K562 (cell line): ENCODE data around the gene TECTA. TPM values are rescaled to one million over a fixed set of nuclear protein-coding genes. Genes with fewer than 3 reads are reported as not detected.

Source experiments
- ATAC-seq: fragments of 200-7000 bp; cut with Tn5 transposase; 3 replicates; pipeline ENCODE4 v1.9.1; 2020; ENCODE audit warnings: moderate library complexity
- BruUV-seq: library from RNA; stranded (reverse); fragments of 400-500 nt; replicated peaks from 2 replicates; lab custom pipeline; 2021; lab: Mats Ljungman, UMichigan
- CTCF ChIA-PET: fragments of 300-600 bp; formaldehyde crosslinking; extraction: SDS; loops from one replicate; lab custom pipeline; 2021; ENCODE audit warnings: low intra/inter-chr PET ratio; lab: Yijun Ruan, JAX
- POLR2A ChIA-PET: fragments of 300-600, 350-650 bp; sonication (Branson Sonifier 250); formaldehyde crosslinking; extraction: SDS; loops from one replicate; lab custom pipeline; 2021; ENCODE audit warnings: antibody characterized with exemption, inconsistent platforms; lab: Yijun Ruan, JAX
- DNase-seq, 4 experiments: peaks; one replicate each; pipeline versions ENCODE4 v3.0.0 to v3.0.0-alpha.2; 2011 to 2018; ENCODE audit warnings: low spot score in 3 of 4, mixed read lengths in 3 of 4; ENCODE audit errors: extremely low read depth in 1 of 4
- FAIRE-seq: peaks from 2 replicates; lab custom pipeline; 2011; peaks lifted over from hg19 to GRCh38; lab: Jason Lieb, UNC
- H2AFZ ChIP-seq: 2 replicates; pipeline ENCODE4 v1.6.0; 2011; ENCODE audit warnings: low read depth, low read length, control low read depth, inconsistent platforms
- H3K27ac ChIP-seq: fragments of 200-600 bp; 3 replicates; pipeline ENCODE4 v1.8.0; 2011; ENCODE audit warnings: low read depth, mild to moderate bottlenecking, control low read depth, inconsistent platforms, low read length, moderate library complexity, mixed read lengths; ENCODE audit errors: extremely low read depth
- H3K27me3 ChIP-seq, 2 experiments: fragments of 300-600 bp in 1 of 2; 2 replicates in 1 of 2; 3 replicates in 1 of 2; pipeline versions ENCODE4 v1.6.0 to v1.8.0; 2011; ENCODE audit warnings: inconsistent platforms in 2 of 2, low read length in 2 of 2, mild to moderate bottlenecking in 1 of 2, mixed read lengths in 1 of 2, moderate library complexity in 1 of 2; ENCODE audit not compliant: control insufficient read depth in 2 of 2, insufficient read depth in 2 of 2
- H3K36me3 ChIP-seq: fragments of 300-600 bp; 3 replicates; pipeline ENCODE4 v1.8.0; 2011; ENCODE audit warnings: mild to moderate bottlenecking, low read length, inconsistent platforms; ENCODE audit not compliant: control insufficient read depth, insufficient read depth
- H3K4me1 ChIP-seq, 2 experiments: fragments of 200-600 bp in 1 of 2; replicated peaks in 1 of 2; 2 replicates in 1 of 2; 3 replicates in 1 of 2; pipeline versions ENCODE4 v1.5.1 to v1.8.0; 2011; ENCODE audit warnings: inconsistent platforms in 2 of 2, low read length in 2 of 2, mild to moderate bottlenecking in 1 of 2, mixed read lengths in 1 of 2, moderate library complexity in 1 of 2; ENCODE audit not compliant: control insufficient read depth in 2 of 2, insufficient read depth in 2 of 2
- H3K4me2 ChIP-seq: 2 replicates; pipeline ENCODE4 v1.6.1; 2011; ENCODE audit warnings: low read length, control low read depth, inconsistent platforms, mixed read lengths; ENCODE audit not compliant: insufficient read depth
- H3K4me3 ChIP-seq: fragments of 200-600 bp; sonication (generic), shearing (Covaris generic); 2 replicates; pipeline ENCODE4 v1.5.1; 2016; ENCODE audit warnings: control low read depth, inconsistent platforms
- H3K79me2 ChIP-seq: fragments of 200-600 bp; 3 replicates; pipeline ENCODE4 v1.8.0; 2011; ENCODE audit warnings: low read length, inconsistent platforms; ENCODE audit not compliant: control insufficient read depth, insufficient read depth
- H3K9ac ChIP-seq, 2 experiments: 2 replicates each; pipeline versions ENCODE4 v1.6.0 to v1.6.1; 2011; ENCODE audit warnings: low read depth in 2 of 2, low read length in 2 of 2, control low read depth in 1 of 2, inconsistent platforms in 1 of 2, mild to moderate bottlenecking in 1 of 2, mixed read lengths in 1 of 2; ENCODE audit not compliant: insufficient read depth in 1 of 2
- H3K9me1 ChIP-seq: one replicate; pipeline ENCODE4 v1.6.0; 2011; ENCODE audit warnings: inconsistent platforms, mild to moderate bottlenecking, low read length, moderate library complexity; ENCODE audit not compliant: control insufficient read depth, insufficient read depth
- H3K9me3 ChIP-seq: replicated peaks from 2 replicates; pipeline ENCODE4 v1.5.1; 2011; ENCODE audit warnings: low read depth, low read length, inconsistent platforms; ENCODE audit not compliant: control insufficient read depth, insufficient read depth
- H4K20me1 ChIP-seq: replicated peaks from 2 replicates; pipeline ENCODE4 v1.6.1; 2011; ENCODE audit warnings: low read length, inconsistent platforms, mixed read lengths; ENCODE audit not compliant: control insufficient read depth, insufficient read depth
- ILF3 ChIP-seq: fragments of 450-650 bp; IDR thresholded peaks from 2 replicates; pipeline ENCODE4 v1.6.1; 2018; ENCODE audit warnings: antibody characterized with exemption, mild to moderate bottlenecking, moderate library complexity, borderline replicate concordance
- KHSRP ChIP-seq: fragments of 450-650 bp; IDR thresholded peaks from 2 replicates; pipeline ENCODE4 v1.6.1; 2017
- NFIC ChIP-seq: fragments of 450-650 bp; IDR thresholded peaks from 2 replicates; pipeline ENCODE4 v1.6.1; 2017; ENCODE audit warnings: mild to moderate bottlenecking, inconsistent platforms
- PHF21A ChIP-seq: fragments of 450-650 bp; IDR thresholded peaks from 2 replicates; pipeline ENCODE4 v1.6.1; 2017; ENCODE audit warnings: low read depth, borderline replicate concordance
- SP1 ChIP-seq: sonication (generic); formaldehyde crosslinking; IDR thresholded peaks from 2 replicates; pipeline ENCODE4 v1.8.1; 2022; ENCODE audit warnings: mild to moderate bottlenecking, missing genetic modification reagents
- TAF7 ChIP-seq: fragments of 450-650 bp; IDR thresholded peaks from 2 replicates; pipeline ENCODE4 v1.6.1; 2016; ENCODE audit warnings: missing genetic modification characterization, missing compliant biosample characterization
- ZNF316 ChIP-seq: fragments of 450-650 bp; IDR thresholded peaks from 2 replicates; pipeline ENCODE4 v1.6.1; 2016
- ZNF354B ChIP-seq: fragments of 250-450 bp; sonication (Bioruptor Pico); IDR thresholded peaks from 2 replicates; pipeline ENCODE4 v1.4.0; 2020
- ZNF41 ChIP-seq: fragments of 250-450 bp; sonication (Bioruptor Pico); conservative IDR thresholded peaks from 2 replicates; pipeline ENCODE4 v1.4.0; 2020; ENCODE audit warnings: mild to moderate bottlenecking
- ZNF717 ChIP-seq: fragments of 250-450 bp; sonication (Bioruptor Pico); IDR thresholded peaks from 2 replicates; pipeline ENCODE4 v1.5.0; 2021
- WGBS: fragments of 100-300 bp; shearing (Covaris generic); methylation state at CpG from one replicate; pipeline ENCODE4 v1.1.6; 2016; ENCODE audit warnings: low coverage, mixed read lengths; ENCODE audit not compliant: insufficient coverage; ENCODE audit errors: missing lambda C conversion rate; 5-methylcytosine and 5-hydroxymethylcytosine counted together
- in situ Hi-C: fragments of 300-500 bp; cut with MboI; formaldehyde crosslinking; loops from 4 replicates; pipeline ENCODE4 v1.15.0; 2018; ENCODE audit warnings: inconsistent platforms, mixed read lengths
- intact Hi-C: fragments of 100-400 bp; cut with micrococcal nuclease; formaldehyde crosslinking; loops from 2 replicates; pipeline ENCODE4 v1.14.2; 2022
- polyA plus RNA-seq, 8 experiments: library from polyadenylated mRNA; depleted of rRNA in 4 of 8; stranded (reverse) in 5 of 8; unstranded in 3 of 8; fragments of >200 nt; fragmentation: Nextera tagmentation in 2 of 8; fragmentation: Illumina TruSeq in 1 of 8; extraction: Ambion mirVana in 2 of 8; extraction: Trizol in 1 of 8; gene quantifications; 2 replicates each; pipeline versions ENCODE4 v1.2.1 to v1.2.3, GENCODE V29; 2011 to 2014; ENCODE audit warnings: inconsistent platforms in 1 of 8, missing spikeins in 1 of 8
- total RNA-seq, 7 experiments: library from RNA; depleted of rRNA in 6 of 7; stranded (reverse); fragments of >200 nt in 6 of 7; fragmentation: Illumina TruSeq in 2 of 7; extraction: Trizol in 2 of 7; gene quantifications; 2 replicates each; pipeline versions ENCODE4 v1.2.1 to v1.2.3, GENCODE V29; 2011 to 2021; ENCODE audit warnings: low replicate concordance in 1 of 7
- TF ChIP-seq, protein P1 (sequence below), 3 experiments: fragments of 200-800 bp in 1 of 3; fragments of 250-450 bp in 1 of 3; fragments of 450-650 bp in 1 of 3; sonication (Bioruptor Pico) in 1 of 3; sonication (Bioruptor generic) in 1 of 3; formaldehyde crosslinking in 1 of 3; IDR thresholded peaks; 2 replicates each; pipeline versions ENCODE4 v1.6.1 to v1.8.0; 2016 to 2022; ENCODE audit warnings: mild to moderate bottlenecking in 2 of 3, missing genetic modification characterization in 2 of 3, missing compliant biosample characterization in 1 of 3, moderate library complexity in 1 of 3
- TF ChIP-seq, protein P2 (sequence below): fragments of 450-650 bp; IDR thresholded peaks from one replicate; pipeline ENCODE4 v1.6.1; 2018; ENCODE audit warnings: mild to moderate bottlenecking, moderate library complexity; ENCODE audit not compliant: partially characterized antibody
- TF ChIP-seq, protein P3 (sequence below): sonication (generic); formaldehyde crosslinking; IDR thresholded peaks from 2 replicates; pipeline ENCODE4 v1.8.0; 2023; ENCODE audit warnings: missing genetic modification reagents, mild to moderate bottlenecking, borderline replicate concordance

The TECTA gene
- total and polyA plus RNA-seq, 9 of the 15 experiments (the other 6 are each of a cell fraction or from before 2014, with no cell fraction given): under 0.01 to 0.04 (median 0.03) TPM; not detected in 5

- Histone ChIP-seq H3K9ac (no peak overlapping the region), H3K4me2 (no peak overlapping the region), H3K79me2 (no peaks in the 10 kb centered on the region), H2AFZ (no peak overlapping the region), H4K20me1 (no peaks in the 10 kb centered on the region), H3K4me1 (no peaks in the 10 kb centered on the region), H3K36me3 (no peaks in the 10 kb centered on the region), H3K27ac (no peak overlapping the region), H3K27me3 (no peaks in the 10 kb centered on the region), H3K4me3 (no peak overlapping the region), H3K9me3 (no peaks in the 10 kb centered on the region), H3K9me1 (no peaks in the 10 kb centered on the region)
- intact Hi-C loops (no loop called here), in situ Hi-C loops (no loop called here)
- DNase-seq (no peak), ATAC-seq (no peak), FAIRE-seq (no peak)
- ChIA-PET POLR2A (no interaction called here), CTCF (interaction anchor here (0.7 kb wide), 1 partner anchor 114 kb away, joined by 3 read pairs; no protein-coding TSS in a partner anchor)
- WGBS: 2% methylated on average over 3 of the region's 3 CpGs
- no TSS peak for BruUV-seq
- TF ChIP-seq PHF21A: no peak
- TF ChIP-seq NFIC: no peak
- TF ChIP-seq, protein P1, sequence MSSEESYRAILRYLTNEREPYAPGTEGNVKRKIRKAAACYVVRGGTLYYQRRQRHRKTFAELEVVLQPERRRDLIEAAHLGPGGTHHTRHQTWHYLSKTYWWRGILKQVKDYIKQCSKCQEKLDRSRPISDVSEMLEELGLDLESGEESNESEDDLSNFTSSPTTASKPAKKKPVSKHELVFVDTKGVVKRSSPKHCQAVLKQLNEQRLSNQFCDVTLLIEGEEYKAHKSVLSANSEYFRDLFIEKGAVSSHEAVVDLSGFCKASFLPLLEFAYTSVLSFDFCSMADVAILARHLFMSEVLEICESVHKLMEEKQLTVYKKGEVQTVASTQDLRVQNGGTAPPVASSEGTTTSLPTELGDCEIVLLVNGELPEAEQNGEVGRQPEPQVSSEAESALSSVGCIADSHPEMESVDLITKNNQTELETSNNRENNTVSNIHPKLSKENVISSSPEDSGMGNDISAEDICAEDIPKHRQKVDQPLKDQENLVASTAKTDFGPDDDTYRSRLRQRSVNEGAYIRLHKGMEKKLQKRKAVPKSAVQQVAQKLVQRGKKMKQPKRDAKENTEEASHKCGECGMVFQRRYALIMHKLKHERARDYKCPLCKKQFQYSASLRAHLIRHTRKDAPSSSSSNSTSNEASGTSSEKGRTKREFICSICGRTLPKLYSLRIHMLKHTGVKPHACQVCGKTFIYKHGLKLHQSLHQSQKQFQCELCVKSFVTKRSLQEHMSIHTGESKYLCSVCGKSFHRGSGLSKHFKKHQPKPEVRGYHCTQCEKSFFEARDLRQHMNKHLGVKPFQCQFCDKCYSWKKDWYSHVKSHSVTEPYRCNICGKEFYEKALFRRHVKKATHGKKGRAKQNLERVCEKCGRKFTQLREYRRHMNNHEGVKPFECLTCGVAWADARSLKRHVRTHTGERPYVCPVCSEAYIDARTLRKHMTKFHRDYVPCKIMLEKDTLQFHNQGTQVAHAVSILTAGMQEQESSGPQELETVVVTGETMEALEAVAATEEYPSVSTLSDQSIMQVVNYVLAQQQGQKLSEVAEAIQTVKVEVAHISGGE (CRISPR knock-in tag; IDR thresholded peaks at IDR 0.05): no peak
- no peak for TF ChIP-seq ZNF41 (CRISPR knock-in tag)
- no peak for TF ChIP-seq ILF3
- TF ChIP-seq ZNF354B (CRISPR knock-in tag): no peak
- TF ChIP-seq ZNF717 (CRISPR knock-in tag): no peak
- no peak for TF ChIP-seq KHSRP
- TF ChIP-seq, protein P2, sequence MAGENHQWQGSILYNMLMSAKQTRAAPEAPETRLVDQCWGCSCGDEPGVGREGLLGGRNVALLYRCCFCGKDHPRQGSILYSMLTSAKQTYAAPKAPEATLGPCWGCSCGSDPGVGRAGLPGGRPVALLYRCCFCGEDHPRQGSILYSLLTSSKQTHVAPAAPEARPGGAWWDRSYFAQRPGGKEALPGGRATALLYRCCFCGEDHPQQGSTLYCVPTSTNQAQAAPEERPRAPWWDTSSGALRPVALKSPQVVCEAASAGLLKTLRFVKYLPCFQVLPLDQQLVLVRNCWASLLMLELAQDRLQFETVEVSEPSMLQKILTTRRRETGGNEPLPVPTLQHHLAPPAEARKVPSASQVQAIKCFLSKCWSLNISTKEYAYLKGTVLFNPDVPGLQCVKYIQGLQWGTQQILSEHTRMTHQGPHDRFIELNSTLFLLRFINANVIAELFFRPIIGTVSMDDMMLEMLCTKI: no peak
- TF ChIP-seq ZNF316: no peak
- no peak for TF ChIP-seq TAF7 (tag)
- TF ChIP-seq SP1 (CRISPR knock-in tag): no peak
- TF ChIP-seq, protein P3, sequence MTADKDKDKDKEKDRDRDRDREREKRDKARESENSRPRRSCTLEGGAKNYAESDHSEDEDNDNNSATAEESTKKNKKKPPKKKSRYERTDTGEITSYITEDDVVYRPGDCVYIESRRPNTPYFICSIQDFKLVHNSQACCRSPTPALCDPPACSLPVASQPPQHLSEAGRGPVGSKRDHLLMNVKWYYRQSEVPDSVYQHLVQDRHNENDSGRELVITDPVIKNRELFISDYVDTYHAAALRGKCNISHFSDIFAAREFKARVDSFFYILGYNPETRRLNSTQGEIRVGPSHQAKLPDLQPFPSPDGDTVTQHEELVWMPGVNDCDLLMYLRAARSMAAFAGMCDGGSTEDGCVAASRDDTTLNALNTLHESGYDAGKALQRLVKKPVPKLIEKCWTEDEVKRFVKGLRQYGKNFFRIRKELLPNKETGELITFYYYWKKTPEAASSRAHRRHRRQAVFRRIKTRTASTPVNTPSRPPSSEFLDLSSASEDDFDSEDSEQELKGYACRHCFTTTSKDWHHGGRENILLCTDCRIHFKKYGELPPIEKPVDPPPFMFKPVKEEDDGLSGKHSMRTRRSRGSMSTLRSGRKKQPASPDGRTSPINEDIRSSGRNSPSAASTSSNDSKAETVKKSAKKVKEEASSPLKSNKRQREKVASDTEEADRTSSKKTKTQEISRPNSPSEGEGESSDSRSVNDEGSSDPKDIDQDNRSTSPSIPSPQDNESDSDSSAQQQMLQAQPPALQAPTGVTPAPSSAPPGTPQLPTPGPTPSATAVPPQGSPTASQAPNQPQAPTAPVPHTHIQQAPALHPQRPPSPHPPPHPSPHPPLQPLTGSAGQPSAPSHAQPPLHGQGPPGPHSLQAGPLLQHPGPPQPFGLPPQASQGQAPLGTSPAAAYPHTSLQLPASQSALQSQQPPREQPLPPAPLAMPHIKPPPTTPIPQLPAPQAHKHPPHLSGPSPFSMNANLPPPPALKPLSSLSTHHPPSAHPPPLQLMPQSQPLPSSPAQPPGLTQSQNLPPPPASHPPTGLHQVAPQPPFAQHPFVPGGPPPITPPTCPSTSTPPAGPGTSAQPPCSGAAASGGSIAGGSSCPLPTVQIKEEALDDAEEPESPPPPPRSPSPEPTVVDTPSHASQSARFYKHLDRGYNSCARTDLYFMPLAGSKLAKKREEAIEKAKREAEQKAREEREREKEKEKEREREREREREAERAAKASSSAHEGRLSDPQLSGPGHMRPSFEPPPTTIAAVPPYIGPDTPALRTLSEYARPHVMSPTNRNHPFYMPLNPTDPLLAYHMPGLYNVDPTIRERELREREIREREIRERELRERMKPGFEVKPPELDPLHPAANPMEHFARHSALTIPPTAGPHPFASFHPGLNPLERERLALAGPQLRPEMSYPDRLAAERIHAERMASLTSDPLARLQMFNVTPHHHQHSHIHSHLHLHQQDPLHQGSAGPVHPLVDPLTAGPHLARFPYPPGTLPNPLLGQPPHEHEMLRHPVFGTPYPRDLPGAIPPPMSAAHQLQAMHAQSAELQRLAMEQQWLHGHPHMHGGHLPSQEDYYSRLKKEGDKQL (CRISPR knock-in tag): no peak
Measured at GRCh38 chr11:121091492-121092152, 9.4 kb upstream of the TECTA start.
